CD4-positive, alpha-beta T cell treated with Interferon gamma for 1 hour (primary cell): Measurements from ENCODE around the gene RPL19.
"Not testable (repeated sequence)": the region's sequence is repeated elsewhere in the genome, so short reads cannot be mapped to it uniquely, and the experiment has no call there.

ENCODE experiments used
- DNase-seq: peaks from one replicate; pipeline ENCODE4 v3.0.0-alpha.2; 2020

RPL19 gene

DNA sequence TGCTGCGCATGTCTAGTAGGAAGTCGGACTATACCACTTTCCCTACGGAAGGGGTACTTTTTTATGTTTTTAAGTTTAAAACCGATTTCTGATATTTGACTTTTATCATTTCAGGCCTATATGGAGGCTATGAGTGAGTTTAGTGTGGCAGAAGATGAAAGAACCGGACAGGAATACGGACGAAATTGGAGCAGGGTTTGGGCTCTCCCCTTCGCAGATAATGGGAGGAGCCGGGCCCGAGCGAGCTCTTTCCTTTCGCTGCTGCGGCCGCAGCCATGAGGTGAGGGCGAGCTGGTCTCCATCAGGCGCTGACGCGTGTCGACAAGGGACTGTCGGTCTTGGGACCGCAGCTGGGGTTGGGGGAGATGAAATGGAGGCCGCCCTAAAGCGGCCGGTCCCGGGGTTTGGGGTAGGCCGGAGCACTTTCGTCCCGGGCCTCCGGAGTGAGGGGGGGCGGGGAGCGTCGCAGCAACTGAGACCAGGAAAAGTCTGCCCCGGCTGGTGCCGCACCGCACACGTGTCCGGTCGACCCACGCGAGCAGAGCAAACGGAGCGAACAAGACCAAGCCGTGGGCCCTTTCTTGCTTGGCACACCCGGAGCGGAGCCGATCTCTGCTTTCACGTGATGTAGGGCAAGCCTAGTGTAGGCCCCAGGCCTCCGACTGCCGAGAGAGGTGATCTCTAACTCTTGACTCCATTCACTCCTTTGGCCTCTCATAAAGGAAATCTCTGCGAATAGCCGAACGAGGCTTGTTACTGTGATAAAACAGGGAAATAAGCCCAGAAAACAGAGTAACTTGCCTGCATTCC is at the start of gene RPL19:
Gene RPL19 (plus strand): TSS at position 214 of the 810 bp plus-strand sequence. CDS start 62 bp downstream, at position 276.
- peak; percentile 80 for DNase-seq

DNA sequence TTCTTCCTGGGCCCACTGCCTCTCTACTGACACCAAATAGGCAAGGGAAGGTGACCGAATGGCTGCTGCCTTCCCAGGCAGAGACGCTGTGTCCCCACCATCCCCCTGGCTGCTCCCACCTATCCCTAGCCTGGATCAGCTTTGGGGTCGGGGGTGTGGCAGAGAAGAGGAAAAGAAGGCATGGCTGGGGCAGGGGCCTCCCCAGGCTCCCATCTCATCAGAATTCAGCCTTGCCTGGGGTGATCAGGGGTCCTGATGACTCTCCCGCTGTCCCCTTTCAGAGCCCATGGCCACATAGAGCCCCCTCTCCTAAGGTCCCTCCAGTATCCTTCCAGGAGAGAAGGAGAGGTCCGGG is 49.3 kb upstream of the RPL19 start:
- DNase-seq = no peak

GRCh38 chr17:39151150-39151942 is 48.7 kb upstream of the RPL19 start, which contains the start of gene PLXDC1:
Gene PLXDC1, minus strand, starts transcription at chr17:39151637. Its CDS starts 200 bp downstream, at chr17:39151437.
- peak; percentile 7 for DNase-seq

- DNase-seq = peak; percentile 10
Observed at GRCh38 chr17:39151943-39152818, 47.9 kb upstream of the RPL19 start.

GRCh38 chr17:39153599-39154051 is 46.5 kb upstream of the RPL19 start:
- peak; percentile 91 for DNase-seq

DNA sequence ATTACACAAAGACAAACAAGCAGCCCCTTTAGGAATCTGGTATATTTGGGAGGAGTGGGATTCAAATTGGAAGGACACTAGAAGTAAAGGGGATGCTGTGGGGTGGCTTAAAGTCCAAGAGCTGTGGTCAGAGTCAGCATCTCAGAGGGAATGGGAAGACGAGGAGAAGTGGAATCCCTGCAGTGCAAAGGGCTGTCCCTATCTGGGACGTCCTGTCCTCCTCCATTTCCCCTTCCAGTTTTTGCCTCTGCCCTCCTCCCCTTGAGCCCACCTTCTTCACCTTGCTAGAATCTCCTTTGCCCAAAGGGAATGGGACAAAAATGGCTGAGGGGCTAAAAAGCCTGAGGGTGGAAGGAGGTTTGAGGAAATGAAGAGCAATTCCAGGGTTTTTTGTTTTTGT is 44.4 kb upstream of the RPL19 start:
- no peak for DNase-seq

DNA sequence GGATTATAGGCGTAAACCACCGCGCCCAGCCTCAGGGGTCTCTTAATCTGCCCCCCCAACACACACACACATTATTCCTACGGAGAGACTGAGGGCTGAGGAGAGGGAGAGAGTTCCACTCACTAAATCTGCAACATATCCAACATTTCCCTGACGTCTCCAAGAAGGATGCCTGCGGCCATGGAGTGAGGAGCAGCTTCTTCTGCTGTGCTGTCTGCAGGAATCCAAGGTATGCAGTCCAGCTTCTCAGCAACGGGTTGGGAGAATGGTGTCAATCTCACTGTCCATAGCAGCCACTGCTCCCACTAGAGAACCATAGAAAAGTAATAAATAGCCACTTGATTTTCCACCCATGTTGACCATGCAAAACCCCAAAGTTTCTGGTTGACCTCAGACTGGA is 43.6 kb upstream of the RPL19 start:
- no peak for DNase-seq

- DNase-seq = no peak
Observed at GRCh38 chr17:39158623-39159022, 41.5 kb upstream of the RPL19 start.

GRCh38 chr17:39161962-39162361 is 38.1 kb upstream of the RPL19 start:
- no peak for DNase-seq

DNA sequence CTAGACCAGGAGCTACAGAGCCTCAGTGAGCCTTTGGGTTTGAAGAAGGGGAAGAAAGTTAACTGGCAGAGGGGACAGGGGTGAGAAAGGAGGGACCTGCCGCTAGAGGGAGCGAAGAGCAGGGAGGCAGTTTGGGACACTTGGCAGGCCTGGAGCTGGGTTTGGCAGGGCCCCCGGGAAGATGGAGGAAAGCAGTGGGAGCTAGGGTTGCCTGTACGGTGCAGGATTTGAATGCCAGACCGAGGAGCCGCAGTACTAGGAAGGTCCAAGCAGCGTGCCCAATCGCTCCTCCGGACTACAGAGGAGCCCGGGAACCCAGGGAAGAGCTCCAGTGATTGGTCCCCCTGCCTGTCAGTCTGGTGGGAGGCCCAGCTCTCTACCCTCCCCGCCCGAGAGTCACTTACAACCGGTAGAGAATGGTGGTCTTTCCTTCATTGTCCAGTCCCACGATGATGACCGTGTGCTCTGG is 35.4 kb upstream of the RPL19 start:
- peak; percentile 76 for DNase-seq

DNA sequence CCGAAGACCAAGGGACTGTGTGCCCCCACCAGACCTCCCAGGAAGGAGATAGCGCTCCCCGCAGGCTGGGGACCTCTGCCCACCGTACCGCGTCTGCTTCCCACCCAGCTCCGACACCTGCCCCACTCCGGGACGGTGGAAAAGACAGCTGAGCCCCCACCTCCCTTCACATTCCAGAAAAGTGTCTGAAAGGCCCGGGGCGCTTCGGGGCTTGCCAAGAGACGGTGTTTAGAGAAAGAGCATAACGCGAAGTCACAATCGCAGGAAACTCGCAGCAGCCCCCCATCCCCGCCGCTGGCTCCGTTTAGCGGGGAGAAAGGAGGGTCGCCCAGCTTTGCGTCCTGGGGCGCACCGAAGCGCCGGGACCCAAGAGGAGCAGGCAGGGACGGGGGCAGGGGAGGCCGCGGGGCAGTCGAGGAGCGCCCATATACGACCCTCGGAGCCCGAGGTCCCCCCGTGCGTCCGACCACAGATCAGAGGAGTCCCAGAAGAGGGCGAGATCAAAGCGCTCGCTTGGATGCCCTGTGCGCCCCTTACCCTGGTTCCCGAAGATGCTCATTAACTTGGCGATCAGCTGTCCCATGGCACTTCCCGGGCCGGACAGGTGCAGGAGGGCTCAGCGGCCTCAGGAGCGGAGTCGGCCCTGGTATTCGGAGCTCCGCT is 34.8 kb upstream of the RPL19 start:
- DNase-seq = no peak

- no peak for DNase-seq
Observed at GRCh38 chr17:39165841-39166349, 34.2 kb upstream of the RPL19 start, which contains the start of gene ARL5C. Gene ARL5C, minus strand, starts transcription at chr17:39166161. Its CDS starts 401 bp downstream, at chr17:39165760.

- no peak for DNase-seq
Observed at GRCh38 chr17:39166437-39167335, 33.4 kb upstream of the RPL19 start.

DNA sequence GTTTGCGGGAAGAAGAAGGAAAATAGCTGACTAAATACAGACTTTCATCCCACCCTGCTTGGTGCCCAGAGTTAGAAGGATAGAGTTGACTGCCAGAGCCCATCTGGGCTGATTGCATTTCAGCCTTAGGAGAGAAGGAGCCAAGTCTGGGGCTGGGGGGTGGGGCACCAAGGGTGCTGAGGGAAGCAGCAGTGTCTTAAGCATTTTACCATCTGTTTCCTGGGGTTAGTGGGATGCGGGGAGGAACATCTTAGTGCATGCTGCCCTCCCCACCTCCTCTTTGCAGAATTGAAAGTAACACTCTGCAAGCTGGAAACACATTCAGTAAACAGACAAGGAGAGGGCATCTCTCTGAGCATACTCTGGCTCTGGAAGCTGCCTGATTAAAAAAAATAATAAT is 32.6 kb upstream of the RPL19 start:
- DNase-seq = no peak

GRCh38 chr17:39168503-39168902 is 31.6 kb upstream of the RPL19 start:
- not testable (repeated sequence) for DNase-seq

DNA sequence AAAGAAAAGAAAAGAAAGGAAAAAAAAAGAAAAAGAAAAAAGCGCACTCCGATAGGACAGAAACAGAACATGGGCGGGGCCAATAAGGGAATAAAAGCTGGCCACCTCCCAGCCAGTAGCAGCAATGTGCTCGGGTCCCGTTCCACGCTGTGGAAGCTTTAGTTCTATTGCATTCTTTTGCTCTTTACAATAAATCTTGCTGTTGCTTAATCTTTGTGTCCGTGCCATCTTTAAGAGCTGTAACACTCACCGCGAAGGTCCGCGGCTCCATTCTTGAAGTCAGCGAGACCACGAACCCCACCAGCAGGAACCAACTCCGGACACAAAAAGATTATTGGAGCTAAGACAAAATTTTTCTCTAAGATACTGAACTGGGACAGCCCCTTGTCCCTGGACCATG is 31.0 kb upstream of the RPL19 start:
- DNase-seq = no peak

DNA sequence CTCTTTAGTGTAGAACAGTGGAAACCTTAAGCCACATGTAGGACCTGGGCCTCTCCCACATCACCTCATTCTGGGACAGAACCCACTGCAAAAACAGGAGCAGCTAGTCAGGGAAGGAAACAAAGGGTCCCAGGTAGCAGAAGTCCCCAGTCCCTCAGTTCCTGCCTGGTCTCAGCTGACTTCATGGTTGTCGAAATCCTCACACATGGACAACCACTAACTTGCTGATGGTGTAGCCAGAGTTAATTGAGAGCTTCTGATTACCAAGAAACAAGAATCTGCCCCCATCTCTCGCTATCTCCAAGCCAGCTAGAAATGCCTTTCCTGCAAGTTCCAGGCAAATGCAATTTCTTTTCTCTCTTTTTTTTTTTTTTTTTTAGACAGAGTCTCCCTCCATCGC is 30.6 kb upstream of the RPL19 start:
- no peak for DNase-seq

DNA sequence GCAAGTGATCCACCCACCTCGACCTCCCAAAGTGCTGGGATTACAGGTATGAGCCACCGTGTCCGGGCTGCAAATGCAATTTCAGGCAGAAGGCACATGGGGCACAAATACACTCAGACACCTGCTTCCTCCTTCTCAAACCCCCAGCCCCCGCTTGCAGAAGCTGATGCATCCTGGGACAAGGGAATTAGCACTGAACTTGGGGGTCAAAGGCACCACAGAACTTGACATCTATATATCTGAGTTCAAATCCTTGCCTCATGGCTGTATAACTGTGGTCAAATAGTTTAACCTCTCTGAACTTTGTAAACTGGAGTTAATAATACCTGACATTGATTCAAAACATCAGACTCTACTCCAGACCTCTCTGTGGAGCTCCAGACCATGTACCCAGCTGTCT is 30.0 kb upstream of the RPL19 start:
- DNase-seq = no peak

- DNase-seq = no peak
Observed at GRCh38 chr17:39170558-39170957, 29.5 kb upstream of the RPL19 start.

GRCh38 chr17:39171933-39172332 is 28.1 kb upstream of the RPL19 start:
- no peak for DNase-seq

- DNase-seq = no peak
Observed at GRCh38 chr17:39173080-39173479, 27.0 kb upstream of the RPL19 start.
